H9 (cell line): Measurements from ENCODE around the gene FAM200B. TPM values are rescaled to one million over a fixed set of nuclear protein-coding genes. Genes with fewer than 3 reads are reported as not detected.

ENCODE experiments used
- DNase-seq: peaks from one replicate; pipeline ENCODE4 v3.0.0-alpha.2; 2017
- H2AFZ ChIP-seq: one replicate; pipeline ENCODE4 v1.6.1; 2013; ENCODE audit warnings: mild to moderate bottlenecking, low read length, control low read depth, moderate library complexity
- H2AK5ac ChIP-seq: 2 replicates; pipeline ENCODE4 v1.6.1; 2013; ENCODE audit warnings: low read length, control low read depth, mixed read lengths; ENCODE audit not compliant: insufficient read length
- H2BK120ac ChIP-seq: one replicate; pipeline ENCODE4 v1.6.1; 2013; ENCODE audit warnings: low read depth, mild to moderate bottlenecking, low read length, control low read depth, inconsistent platforms; ENCODE audit not compliant: poor library complexity, severe bottlenecking
- H2BK12ac ChIP-seq: 2 replicates; pipeline ENCODE4 v1.6.1; 2013; ENCODE audit warnings: low read length, control low read depth, mixed read lengths, low read depth; ENCODE audit not compliant: insufficient read length
- H2BK15ac ChIP-seq: 2 replicates; pipeline ENCODE4 v1.6.1; 2013; ENCODE audit warnings: low read depth, low read length, control low read depth
- H2BK20ac ChIP-seq: one replicate; pipeline ENCODE4 v1.6.1; 2013; ENCODE audit warnings: low read depth, mild to moderate bottlenecking, low read length, control low read depth, inconsistent platforms; ENCODE audit not compliant: poor library complexity, severe bottlenecking
- H2BK5ac ChIP-seq: 2 replicates; pipeline ENCODE4 v1.6.1; 2013; ENCODE audit warnings: low read length, control low read depth, mixed read lengths; ENCODE audit not compliant: insufficient read length
- H3K14ac ChIP-seq: 2 replicates; pipeline ENCODE4 v1.6.1; 2013; ENCODE audit warnings: low read length, control low read depth; ENCODE audit not compliant: insufficient read depth
- H3K18ac ChIP-seq: 2 replicates; pipeline ENCODE4 v1.6.1; 2013; ENCODE audit warnings: low read depth, mild to moderate bottlenecking, mixed read lengths, low read length, control low read depth; ENCODE audit not compliant: insufficient read length
- H3K23ac ChIP-seq: 2 replicates; pipeline ENCODE4 v1.6.1; 2013; ENCODE audit warnings: low read length, control low read depth, mixed read lengths, low read depth; ENCODE audit not compliant: insufficient read length
- H3K23me2 ChIP-seq: 2 replicates; pipeline ENCODE4 v1.6.1; 2013; ENCODE audit warnings: low read depth, mild to moderate bottlenecking, mixed read lengths, low read length, control low read depth; ENCODE audit not compliant: insufficient read length, poor library complexity, severe bottlenecking
- H3K27ac ChIP-seq: 2 replicates; pipeline ENCODE4 v1.5.1; 2013; ENCODE audit warnings: low read length, control low read depth, mixed read lengths, low read depth; ENCODE audit not compliant: insufficient read length
- H3K27me3 ChIP-seq: 2 replicates; pipeline ENCODE4 v1.6.1; 2013; ENCODE audit warnings: low read length, control low read depth, inconsistent platforms; ENCODE audit not compliant: insufficient read depth
- H3K4ac ChIP-seq: 2 replicates; pipeline ENCODE4 v1.6.1; 2013; ENCODE audit warnings: low read depth, mild to moderate bottlenecking, control low read depth, inconsistent platforms, low read length, moderate library complexity
- H3K4me1 ChIP-seq: 2 replicates; pipeline ENCODE4 v1.6.1; 2013; ENCODE audit warnings: low read length, control low read depth, inconsistent platforms; ENCODE audit not compliant: insufficient read depth
- H3K4me2 ChIP-seq: 2 replicates; pipeline ENCODE4 v1.6.1; 2013; ENCODE audit warnings: low read length, control low read depth, mixed read lengths; ENCODE audit not compliant: insufficient read length, insufficient read depth
- H3K56ac ChIP-seq: 2 replicates; pipeline ENCODE4 v1.6.1; 2013; ENCODE audit warnings: low read depth, mild to moderate bottlenecking, mixed read lengths, low read length, control low read depth; ENCODE audit not compliant: insufficient read length
- H3K79me1 ChIP-seq: 2 replicates; pipeline ENCODE4 v1.6.1; 2013; ENCODE audit warnings: low read depth, mild to moderate bottlenecking, moderate library complexity, low read length, control low read depth, inconsistent platforms; ENCODE audit not compliant: insufficient read depth, poor library complexity, severe bottlenecking
- H3K79me2 ChIP-seq: 2 replicates; pipeline ENCODE4 v1.6.1; 2013; ENCODE audit warnings: low read length, control low read depth, inconsistent platforms; ENCODE audit not compliant: insufficient read depth
- H3K9ac ChIP-seq: 2 replicates; pipeline ENCODE4 v1.6.1; 2013; ENCODE audit warnings: low read length, control low read depth, mixed read lengths; ENCODE audit not compliant: insufficient read length; ENCODE audit errors: extremely low read depth
- H3K9me3 ChIP-seq: one replicate; pipeline ENCODE4 v1.6.1; 2013; ENCODE audit warnings: low read depth, low read length, inconsistent platforms; ENCODE audit not compliant: control insufficient read depth
- H3T11ph ChIP-seq: one replicate; pipeline ENCODE4 v1.6.1; 2013; ENCODE audit warnings: mild to moderate bottlenecking, low read length, control low read depth, inconsistent platforms
- H4K20me1 ChIP-seq: one replicate; pipeline ENCODE4 v1.6.1; 2013; ENCODE audit not compliant: control insufficient read depth, insufficient read length, insufficient read depth
- H4K5ac ChIP-seq: 2 replicates; pipeline ENCODE4 v1.6.1; 2013; ENCODE audit warnings: low read depth, mild to moderate bottlenecking, mixed read lengths, low read length, control low read depth; ENCODE audit not compliant: insufficient read length
- H4K8ac ChIP-seq: replicated peaks from 2 replicates; pipeline ENCODE4 v1.6.1; 2013; ENCODE audit warnings: low read length, control low read depth, mixed read lengths, low read depth; ENCODE audit not compliant: insufficient read length
- H4K91ac ChIP-seq: 2 replicates; pipeline ENCODE4 v1.6.1; 2013; ENCODE audit warnings: low read depth, mild to moderate bottlenecking, moderate library complexity, mixed read lengths, low read length, control low read depth; ENCODE audit not compliant: insufficient read length
- H3K27ac Mint-ChIP-seq, 3 experiments: 2 replicates in 2 of 3; 3 replicates in 1 of 3; pipeline ENCODE4 v1.8.0; 2020 to 2021; ENCODE audit warnings: mixed read lengths in 3 of 3, mild to moderate bottlenecking in 1 of 3, moderate library complexity in 1 of 3
- H3K27me3 Mint-ChIP-seq: 2 replicates; pipeline ENCODE4 v1.8.0; 2021; ENCODE audit warnings: low read depth, mild to moderate bottlenecking, moderate library complexity, mixed read lengths
- H3K36me3 Mint-ChIP-seq, 3 experiments: 2 replicates in 2 of 3; 3 replicates in 1 of 3; pipeline ENCODE4 v1.8.0; 2020 to 2021; ENCODE audit warnings: low read depth in 3 of 3, mixed read lengths in 3 of 3; ENCODE audit not compliant: insufficient read depth in 1 of 3
- H3K4me1 Mint-ChIP-seq, 2 experiments: 2 replicates each; pipeline ENCODE4 v1.8.0; 2020; ENCODE audit warnings: mixed read lengths in 2 of 2
- H3K4me3 Mint-ChIP-seq, 2 experiments: 2 replicates in 1 of 2; 3 replicates in 1 of 2; pipeline ENCODE4 v1.8.0; 2020 to 2021; ENCODE audit warnings: mild to moderate bottlenecking in 2 of 2, mixed read lengths in 2 of 2, moderate library complexity in 1 of 2
- H3K9me3 Mint-ChIP-seq, 2 experiments: 2 replicates in 1 of 2; 3 replicates in 1 of 2; pipeline ENCODE4 v1.8.0; 2020; ENCODE audit warnings: mild to moderate bottlenecking in 2 of 2, mixed read lengths in 2 of 2, moderate library complexity in 1 of 2
- CTCF ChIP-seq: fragments of 200-600 bp; sonication (generic); conservative IDR thresholded peaks from 3 replicates; pipeline ENCODE4 v1.8.0; 2021; ENCODE audit warnings: antibody characterized with exemption, mild to moderate bottlenecking
- total RNA-seq: library from RNA; stranded (reverse); gene quantifications from 2 replicates; pipeline ENCODE4 v1.2.1, GENCODE V29; 2021

Gene FAM200B
- total RNA-seq, 1 experiment from 2014 or later = 19.6 TPM

GRCh38 chr4:15704129-15704528 lies 22.5 kb downstream of the FAM200B start:
- Histone ChIP-seq H4K20me1 (no peaks in the 10 kb centered on the region), H4K91ac (no peak overlapping the region), H3K9me3 (no peaks in the 10 kb centered on the region), H3T11ph (no peak overlapping the region), H3K23me2 (no peaks in the 10 kb centered on the region), H3K79me2 (no peaks in the 10 kb centered on the region), H3K4me2 (no peak overlapping the region), H4K5ac (no peak overlapping the region), H3K14ac (no peak overlapping the region), H2BK20ac (no peak overlapping the region), H2AFZ (no peak overlapping the region), H4K8ac (no peak overlapping the region), H2AK5ac (no peak overlapping the region), H3K23ac (no peak overlapping the region), H3K9ac (no peak overlapping the region), H2BK12ac (no peak overlapping the region), H3K4me1 (no peaks in the 10 kb centered on the region; the same call in 1 of the 2 replicates), H3K27ac (no peak overlapping the region), H3K4ac (no peak overlapping the region), H2BK15ac (no peak overlapping the region), H3K27me3 (no peaks in the 10 kb centered on the region), H2BK120ac (no peak overlapping the region), H3K18ac (no peak overlapping the region), H3K56ac (no peak overlapping the region), H2BK5ac (no peak overlapping the region), H3K79me1 (no peaks in the 10 kb centered on the region)
- Mint-ChIP-seq H3K36me3 (peaks cover 4 to 12% (median 11%) of the 10 kb centered on the region in 3 experiments), H3K27ac (no peak overlapping the region), H3K4me3 (no peak overlapping the region), H3K27me3 (peaks cover 3% of the 10 kb centered on the region; the same call in 1 of the 2 replicates), H3K9me3 (peaks cover 7 to 16% of the 10 kb centered on the region in 2 experiments), H3K4me1 (peaks cover 16 to 17% of the 10 kb centered on the region in 2 experiments)
- no peak for TF ChIP-seq CTCF
- DNase-seq = no peak
